HEK293 (cell line): ENCODE data around the gene CYP2D6.
A peak's percentile ranks its signal among the peaks of the same experiment; 100 is the strongest.

Source experiments
- GLIS1 ChIP-seq: fragments of 450-650 bp; formaldehyde crosslinking; IDR thresholded peaks from 2 replicates; pipeline ENCODE4 v1.5.1; 2016; ENCODE audit warnings: missing biosample characterization, missing genetic modification characterization
- GLIS2 ChIP-seq: fragments of 450-650 bp; formaldehyde crosslinking; IDR thresholded peaks from 2 replicates; pipeline ENCODE4 v1.5.1; 2016; ENCODE audit warnings: missing biosample characterization, missing genetic modification characterization
- PATZ1 ChIP-seq: fragments of 450-650 bp; formaldehyde crosslinking; IDR thresholded peaks from 2 replicates; pipeline ENCODE4 v1.5.1; 2016; ENCODE audit warnings: missing biosample characterization, missing genetic modification characterization
- PRDM2 ChIP-seq: fragments of 450-650 bp; formaldehyde crosslinking; IDR thresholded peaks from 2 replicates; pipeline ENCODE4 v1.5.1; 2016; ENCODE audit warnings: missing biosample characterization, missing genetic modification characterization, borderline replicate concordance
- REPIN1 ChIP-seq: fragments of 450-650 bp; formaldehyde crosslinking; IDR thresholded peaks from 2 replicates; pipeline ENCODE4 v1.5.1; 2017; ENCODE audit warnings: missing biosample characterization, missing genetic modification characterization, low read depth
- SP2 ChIP-seq: fragments of 450-650 bp; formaldehyde crosslinking; IDR thresholded peaks from 2 replicates; pipeline ENCODE4 v1.5.1; 2016; ENCODE audit warnings: missing biosample characterization, missing genetic modification characterization
- SP3 ChIP-seq: fragments of 450-650 bp; formaldehyde crosslinking; IDR thresholded peaks from 2 replicates; pipeline ENCODE4 v1.5.1; 2016; ENCODE audit warnings: missing biosample characterization, missing genetic modification characterization
- SP7 ChIP-seq: fragments of 450-650 bp; formaldehyde crosslinking; IDR thresholded peaks from 2 replicates; pipeline ENCODE4 v1.5.1; 2016; ENCODE audit warnings: missing biosample characterization, missing genetic modification characterization
- ZBTB21 ChIP-seq: fragments of 450-650 bp; formaldehyde crosslinking; IDR thresholded peaks from 2 replicates; pipeline ENCODE4 v1.5.1; 2017; ENCODE audit warnings: missing biosample characterization, missing genetic modification characterization
- ZBTB48 ChIP-seq: fragments of 450-650 bp; formaldehyde crosslinking; IDR thresholded peaks from 2 replicates; pipeline ENCODE4 v1.5.1; 2016; ENCODE audit warnings: missing biosample characterization, missing genetic modification characterization
- ZEB2 ChIP-seq: fragments of 450-650 bp; formaldehyde crosslinking; IDR thresholded peaks from 2 replicates; pipeline ENCODE4 v1.5.1; 2016; ENCODE audit warnings: missing biosample characterization, missing genetic modification characterization
- ZFP69B ChIP-seq: fragments of 450-650 bp; formaldehyde crosslinking; IDR thresholded peaks from 2 replicates; pipeline ENCODE4 v1.5.1; 2016; ENCODE audit warnings: missing biosample characterization, missing genetic modification characterization
- ZNF133 ChIP-seq: fragments of 450-650 bp; formaldehyde crosslinking; IDR thresholded peaks from 2 replicates; pipeline ENCODE4 v1.5.1; 2016; ENCODE audit warnings: missing biosample characterization, missing genetic modification characterization
- ZNF248 ChIP-seq: fragments of 450-650 bp; formaldehyde crosslinking; IDR thresholded peaks from 2 replicates; pipeline ENCODE4 v1.5.1; 2017; ENCODE audit warnings: missing biosample characterization, missing genetic modification characterization
- ZNF341 ChIP-seq: fragments of 450-650 bp; formaldehyde crosslinking; IDR thresholded peaks from 2 replicates; pipeline ENCODE4; 2016; ENCODE audit warnings: low read depth, missing biosample characterization, missing genetic modification characterization
- ZNF350 ChIP-seq: fragments of 450-650 bp; formaldehyde crosslinking; IDR thresholded peaks from 2 replicates; pipeline ENCODE4 v1.5.0; 2017; ENCODE audit warnings: missing biosample characterization, mild to moderate bottlenecking, missing genetic modification characterization
- ZNF366 ChIP-seq: fragments of 450-650 bp; formaldehyde crosslinking; conservative IDR thresholded peaks from 2 replicates; pipeline ENCODE4 v1.5.1; 2016; ENCODE audit warnings: missing biosample characterization, missing genetic modification characterization
- ZNF596 ChIP-seq: fragments of 450-650 bp; IDR thresholded peaks from 2 replicates; pipeline ENCODE4 v1.5.0; 2018; ENCODE audit warnings: missing biosample characterization, mild to moderate bottlenecking, missing genetic modification characterization, moderate library complexity
- ZNF600 ChIP-seq: fragments of 450-650 bp; formaldehyde crosslinking; IDR thresholded peaks from 2 replicates; pipeline ENCODE4 v1.5.1; 2016; ENCODE audit warnings: missing biosample characterization, missing genetic modification characterization
- ZNF610 ChIP-seq: fragments of 450-650 bp; formaldehyde crosslinking; IDR thresholded peaks from 2 replicates; pipeline ENCODE4 v1.5.1; 2016; ENCODE audit warnings: missing biosample characterization, missing genetic modification characterization, borderline replicate concordance
- ZNF660 ChIP-seq: fragments of 450-650 bp; IDR thresholded peaks from 2 replicates; pipeline ENCODE4 v1.5.1; 2018; ENCODE audit warnings: missing biosample characterization, mild to moderate bottlenecking, missing genetic modification characterization
- ZNF664 ChIP-seq: fragments of 450-650 bp; formaldehyde crosslinking; IDR thresholded peaks from 2 replicates; pipeline ENCODE4 v1.5.1; 2016; ENCODE audit warnings: missing biosample characterization, missing genetic modification characterization
- ZSCAN30 ChIP-seq: fragments of 450-650 bp; IDR thresholded peaks from 2 replicates; pipeline ENCODE4 v1.5.1; 2018; ENCODE audit warnings: missing biosample characterization, mild to moderate bottlenecking, missing genetic modification characterization, moderate library complexity
- ZSCAN5A ChIP-seq: fragments of 450-650 bp; formaldehyde crosslinking; IDR thresholded peaks from 2 replicates; pipeline ENCODE4 v1.5.1; 2016; ENCODE audit warnings: missing biosample characterization, missing genetic modification characterization
- TF ChIP-seq, protein P1 (sequence below): fragments of 450-650 bp; formaldehyde crosslinking; IDR thresholded peaks from 2 replicates; pipeline ENCODE4 v1.5.1; 2016; ENCODE audit warnings: missing biosample characterization, missing genetic modification characterization
- TF ChIP-seq, protein P2 (sequence below): fragments of 450-650 bp; formaldehyde crosslinking; conservative IDR thresholded peaks from 2 replicates; pipeline ENCODE4 v1.5.1; 2016; ENCODE audit warnings: low read depth, missing biosample characterization, missing genetic modification characterization

Gene CYP2D6

GRCh38 chr22:42090596-42091454 is 39.8 kb downstream of the CYP2D6 start, which contains the start of gene NDUFA6 (continued):
- peak; percentile 32 for TF ChIP-seq SP7 (tag by site-specific recombination)
- peak; percentile 59 for TF ChIP-seq ZNF366
- 0 out of 2 replicates have a peak, but pooled peaks have one; percentile 7 for TF ChIP-seq PATZ1 (tag by site-specific recombination)
- TF ChIP-seq PRDM2 = no peak
- no peak for TF ChIP-seq ZNF350 (tag by site-specific recombination)
- TF ChIP-seq ZNF664 (tag by site-specific recombination) = no peak
- TF ChIP-seq ZSCAN30 (tag by site-specific recombination) = peak; percentile 88
- peak; percentile 100 for TF ChIP-seq ZNF596 (tag by site-specific recombination)
- TF ChIP-seq REPIN1 (tag by site-specific recombination) = peak; percentile 69; the same call in 1 of the 2 replicates
- peak; percentile 99 for TF ChIP-seq SP2 (tag by site-specific recombination)
- TF ChIP-seq ZFP69B (tag by site-specific recombination) = 0 out of 2 replicates have a peak, but pooled peaks have one; percentile 8
- peak; percentile 95 for TF ChIP-seq SP3 (tag by site-specific recombination)
- TF ChIP-seq ZBTB48 (tag by site-specific recombination) = peak; percentile 55; the same call in 1 of the 2 replicates
- no peak for TF ChIP-seq ZNF133 (tag by site-specific recombination)
- peak; percentile 85 for TF ChIP-seq GLIS1 (tag by site-specific recombination)
- TF ChIP-seq, protein P1, sequence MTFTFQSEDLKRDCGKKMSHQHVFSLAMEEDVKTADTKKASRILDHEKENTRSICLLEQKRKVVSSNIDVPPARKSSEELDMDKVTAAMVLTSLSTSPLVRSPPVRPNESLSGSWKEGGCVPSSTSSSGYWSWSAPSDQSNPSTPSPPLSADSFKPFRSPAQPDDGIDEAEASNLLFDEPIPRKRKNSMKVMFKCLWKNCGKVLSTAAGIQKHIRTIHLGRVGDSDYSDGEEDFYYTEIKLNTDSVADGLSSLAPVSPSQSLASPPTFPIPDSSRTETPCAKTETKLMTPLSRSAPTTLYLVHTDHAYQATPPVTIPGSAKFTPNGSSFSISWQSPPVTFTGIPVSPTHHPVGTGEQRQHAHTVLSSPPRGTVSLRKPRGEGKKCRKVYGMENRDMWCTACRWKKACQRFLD (tag by site-specific recombination) = no peak
- no peak for TF ChIP-seq ZNF248 (tag by site-specific recombination)
- TF ChIP-seq ZBTB21 (tag by site-specific recombination) = no peak
- peak; percentile 24; the same call in 1 of the 2 replicates for TF ChIP-seq ZNF610 (tag by site-specific recombination)
- peak; percentile 41; the same call in 1 of the 2 replicates for TF ChIP-seq ZNF600
- TF ChIP-seq ZSCAN5A = no peak
- TF ChIP-seq ZNF341 (tag by site-specific recombination) = peak; percentile 65
- TF ChIP-seq GLIS2 (tag by site-specific recombination) = peak; percentile 86
- TF ChIP-seq ZEB2 (tag by site-specific recombination) = peak; percentile 54; the same call in 1 of the 2 replicates
- TF ChIP-seq ZNF660 (tag by site-specific recombination) = peak; percentile 59; the same call in 1 of the 2 replicates
- TF ChIP-seq, protein P2, sequence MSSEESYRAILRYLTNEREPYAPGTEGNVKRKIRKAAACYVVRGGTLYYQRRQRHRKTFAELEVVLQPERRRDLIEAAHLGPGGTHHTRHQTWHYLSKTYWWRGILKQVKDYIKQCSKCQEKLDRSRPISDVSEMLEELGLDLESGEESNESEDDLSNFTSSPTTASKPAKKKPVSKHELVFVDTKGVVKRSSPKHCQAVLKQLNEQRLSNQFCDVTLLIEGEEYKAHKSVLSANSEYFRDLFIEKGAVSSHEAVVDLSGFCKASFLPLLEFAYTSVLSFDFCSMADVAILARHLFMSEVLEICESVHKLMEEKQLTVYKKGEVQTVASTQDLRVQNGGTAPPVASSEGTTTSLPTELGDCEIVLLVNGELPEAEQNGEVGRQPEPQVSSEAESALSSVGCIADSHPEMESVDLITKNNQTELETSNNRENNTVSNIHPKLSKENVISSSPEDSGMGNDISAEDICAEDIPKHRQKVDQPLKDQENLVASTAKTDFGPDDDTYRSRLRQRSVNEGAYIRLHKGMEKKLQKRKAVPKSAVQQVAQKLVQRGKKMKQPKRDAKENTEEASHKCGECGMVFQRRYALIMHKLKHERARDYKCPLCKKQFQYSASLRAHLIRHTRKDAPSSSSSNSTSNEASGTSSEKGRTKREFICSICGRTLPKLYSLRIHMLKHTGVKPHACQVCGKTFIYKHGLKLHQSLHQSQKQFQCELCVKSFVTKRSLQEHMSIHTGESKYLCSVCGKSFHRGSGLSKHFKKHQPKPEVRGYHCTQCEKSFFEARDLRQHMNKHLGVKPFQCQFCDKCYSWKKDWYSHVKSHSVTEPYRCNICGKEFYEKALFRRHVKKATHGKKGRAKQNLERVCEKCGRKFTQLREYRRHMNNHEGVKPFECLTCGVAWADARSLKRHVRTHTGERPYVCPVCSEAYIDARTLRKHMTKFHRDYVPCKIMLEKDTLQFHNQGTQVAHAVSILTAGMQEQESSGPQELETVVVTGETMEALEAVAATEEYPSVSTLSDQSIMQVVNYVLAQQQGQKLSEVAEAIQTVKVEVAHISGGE (tag by site-specific recombination) = peak; percentile 54
